DND-41 (cell line): ENCODE results near the gene PSEN2.

Experiments
- ATAC-seq: fragments of 200-7000 bp; cut with Tn5 transposase; 3 replicates; pipeline ENCODE4 v1.9.1; 2021; ENCODE audit warnings: low read depth; ENCODE audit not compliant: insufficient read depth
- DNase-seq: peaks from one replicate; pipeline ENCODE4 v3.0.0-alpha.2; 2020
- H2AFZ ChIP-seq: 2 replicates; pipeline ENCODE4 v1.6.0; 2012; ENCODE audit warnings: low read depth, low read length
- H3K27ac ChIP-seq: 2 replicates; pipeline ENCODE4 v1.5.1; 2012; ENCODE audit warnings: low read length, inconsistent platforms
- H3K27me3 ChIP-seq: fragments of 200-600 bp; sonication (generic); 2 replicates; pipeline ENCODE4 v1.6.0; 2012; ENCODE audit warnings: low read length, mild to moderate bottlenecking, inconsistent platforms; ENCODE audit not compliant: insufficient read depth, poor library complexity
- H3K36me3 ChIP-seq: 2 replicates; pipeline ENCODE4 v1.5.1; 2012; ENCODE audit warnings: low read length, inconsistent platforms; ENCODE audit not compliant: insufficient read depth
- H3K4me1 ChIP-seq: 2 replicates; pipeline ENCODE4 v1.5.1; 2012; ENCODE audit warnings: mild to moderate bottlenecking, low read length; ENCODE audit not compliant: insufficient read depth
- H3K4me2 ChIP-seq: 2 replicates; pipeline ENCODE4 v1.6.0; 2012; ENCODE audit warnings: mild to moderate bottlenecking, moderate library complexity, low read length, inconsistent platforms; ENCODE audit not compliant: insufficient read depth
- H3K4me3 ChIP-seq, 2 experiments: fragments of 200-600 bp in 1 of 2; shearing (Covaris generic) in 1 of 2; 2 replicates each; pipeline ENCODE4 v1.5.1; 2012 to 2016; ENCODE audit warnings: inconsistent platforms in 2 of 2, low read length in 2 of 2, mild to moderate bottlenecking in 2 of 2, low read depth in 1 of 2, moderate library complexity in 1 of 2
- H3K79me2 ChIP-seq: 2 replicates; pipeline ENCODE4 v1.6.0; 2012; ENCODE audit warnings: low read length, inconsistent platforms; ENCODE audit not compliant: insufficient read depth
- H3K9ac ChIP-seq: 2 replicates; pipeline ENCODE4 v1.6.0; 2012; ENCODE audit warnings: low read depth, mild to moderate bottlenecking, inconsistent platforms, low read length, moderate library complexity
- H3K9me3 ChIP-seq: 2 replicates; pipeline ENCODE4 v1.5.1; 2012; ENCODE audit warnings: low read length, moderate library complexity, mild to moderate bottlenecking, inconsistent platforms; ENCODE audit not compliant: insufficient read depth, severe bottlenecking
- H4K20me1 ChIP-seq: 2 replicates; pipeline ENCODE4 v1.6.0; 2012; ENCODE audit warnings: low read length; ENCODE audit not compliant: insufficient read depth
- EZH2 ChIP-seq: IDR thresholded peaks from 3 replicates; pipeline ENCODE4 v1.6.1; 2012; ENCODE audit warnings: borderline replicate concordance, low read depth, mild to moderate bottlenecking, moderate library complexity, low read length, inconsistent platforms; ENCODE audit not compliant: severe bottlenecking
- TF ChIP-seq, protein P1 (sequence below): IDR thresholded peaks from 2 replicates; pipeline ENCODE4 v1.5.1; 2012; ENCODE audit warnings: borderline replicate concordance, low read length, moderate library complexity, mild to moderate bottlenecking; ENCODE audit not compliant: poor library complexity, severe bottlenecking; ENCODE audit errors: extremely low read depth

PSEN2 gene

DNA sequence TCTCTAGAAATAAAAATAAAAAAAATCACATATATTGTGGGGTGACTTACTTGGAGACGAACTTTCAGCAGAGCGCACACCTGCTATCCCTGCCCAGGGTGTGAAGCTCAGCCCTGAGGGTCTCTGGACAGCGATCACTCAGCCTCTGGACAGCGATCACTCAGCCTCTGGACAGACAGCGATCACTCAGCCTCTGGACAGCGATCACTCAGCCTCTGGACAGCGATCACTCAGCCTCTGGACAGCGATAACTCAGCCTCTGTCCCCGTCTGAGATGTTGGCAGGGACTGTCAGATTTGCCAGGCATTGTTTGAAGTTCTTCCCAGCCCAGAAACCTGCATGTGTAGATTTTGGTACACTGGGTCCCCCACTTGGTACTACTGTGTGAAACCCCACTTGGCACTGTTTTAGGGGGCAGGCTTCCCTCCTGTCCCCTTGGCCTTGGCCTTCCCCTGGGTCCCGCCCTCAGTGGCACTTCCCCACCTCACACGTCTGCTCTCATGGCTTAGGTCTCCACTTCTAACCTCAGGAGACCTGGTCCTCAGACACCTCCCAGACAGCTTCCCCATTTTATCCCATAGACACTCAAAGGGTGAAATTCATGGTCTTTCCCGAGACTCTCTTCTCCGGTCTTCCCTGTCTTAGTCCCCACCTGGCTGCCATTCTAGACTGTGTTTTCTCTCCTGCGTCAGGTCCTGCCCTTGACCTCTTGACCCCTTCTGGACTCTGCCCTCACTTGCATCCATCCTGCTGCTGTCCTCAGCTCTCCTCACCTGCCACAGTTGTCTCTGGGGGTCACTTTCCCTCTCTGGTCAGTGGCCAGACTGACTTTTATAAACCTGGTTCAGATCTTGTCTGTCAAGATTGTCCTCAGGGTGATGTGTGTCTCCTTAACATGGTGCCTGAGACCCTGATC, 10.2 kb downstream of the PSEN2 start:
- no peaks in the 10 kb centered on the region for H3K36me3 ChIP-seq
- H3K79me2 ChIP-seq = no peaks in the 10 kb centered on the region
- peaks cover 8% of the 10 kb centered on the region for H3K27me3 ChIP-seq
- ATAC-seq = no peak
- H3K9me3 ChIP-seq = no peaks in the 10 kb centered on the region
- no peak for DNase-seq
- no peak overlapping the region for H3K9ac ChIP-seq
- H2AFZ ChIP-seq = no peak overlapping the region
- no peak overlapping the region for H3K4me2 ChIP-seq
- no peak overlapping the region for H3K4me3 ChIP-seq
- H3K27ac ChIP-seq = no peak overlapping the region
- H4K20me1 ChIP-seq = no peaks in the 10 kb centered on the region
- no peak for TF ChIP-seq EZH2
- TF ChIP-seq, protein P1, sequence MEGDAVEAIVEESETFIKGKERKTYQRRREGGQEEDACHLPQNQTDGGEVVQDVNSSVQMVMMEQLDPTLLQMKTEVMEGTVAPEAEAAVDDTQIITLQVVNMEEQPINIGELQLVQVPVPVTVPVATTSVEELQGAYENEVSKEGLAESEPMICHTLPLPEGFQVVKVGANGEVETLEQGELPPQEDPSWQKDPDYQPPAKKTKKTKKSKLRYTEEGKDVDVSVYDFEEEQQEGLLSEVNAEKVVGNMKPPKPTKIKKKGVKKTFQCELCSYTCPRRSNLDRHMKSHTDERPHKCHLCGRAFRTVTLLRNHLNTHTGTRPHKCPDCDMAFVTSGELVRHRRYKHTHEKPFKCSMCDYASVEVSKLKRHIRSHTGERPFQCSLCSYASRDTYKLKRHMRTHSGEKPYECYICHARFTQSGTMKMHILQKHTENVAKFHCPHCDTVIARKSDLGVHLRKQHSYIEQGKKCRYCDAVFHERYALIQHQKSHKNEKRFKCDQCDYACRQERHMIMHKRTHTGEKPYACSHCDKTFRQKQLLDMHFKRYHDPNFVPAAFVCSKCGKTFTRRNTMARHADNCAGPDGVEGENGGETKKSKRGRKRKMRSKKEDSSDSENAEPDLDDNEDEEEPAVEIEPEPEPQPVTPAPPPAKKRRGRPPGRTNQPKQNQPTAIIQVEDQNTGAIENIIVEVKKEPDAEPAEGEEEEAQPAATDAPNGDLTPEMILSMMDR = no peak
- peaks cover 17% of the 10 kb centered on the region for H3K4me1 ChIP-seq

- H4K20me1 ChIP-seq = no peaks in the 10 kb centered on the region
- H3K79me2 ChIP-seq = no peaks in the 10 kb centered on the region
- DNase-seq (no peak), ATAC-seq (no peak)
- no peak overlapping the region for H2AFZ ChIP-seq
- no peak for TF ChIP-seq EZH2
- TF ChIP-seq, protein P1 = no peak
- H3K4me2 ChIP-seq = 0 out of 2 replicates have a peak overlapping the region, but pooled peaks have one; percentile 40
- H3K9me3 ChIP-seq = no peaks in the 10 kb centered on the region
- H3K27ac ChIP-seq = no peak overlapping the region
- H3K9ac ChIP-seq = no peak overlapping the region
- H3K27me3 ChIP-seq = peaks cover 8% of the 10 kb centered on the region
- peaks cover 17% of the 10 kb centered on the region for H3K4me1 ChIP-seq
- H3K4me3 ChIP-seq = no peak overlapping the region
- H3K36me3 ChIP-seq = no peaks in the 10 kb centered on the region
Measured at GRCh38 chr1:226881515-226882185, 11.2 kb downstream of the PSEN2 start.

- H3K4me2 ChIP-seq = peak overlapping the region; percentile 40; the same call in 1 of the 2 replicates
- no peaks in the 10 kb centered on the region for H4K20me1 ChIP-seq
- no peaks in the 10 kb centered on the region for H3K79me2 ChIP-seq
- no peaks in the 10 kb centered on the region for H3K9me3 ChIP-seq
- no peaks in the 10 kb centered on the region for H3K36me3 ChIP-seq
- TF ChIP-seq, protein P1 = no peak
- TF ChIP-seq EZH2 = no peak
- H3K4me1 ChIP-seq = peaks cover 17% of the 10 kb centered on the region
- H3K4me3 ChIP-seq = no peak overlapping the region
- H2AFZ ChIP-seq = peak overlapping the region; percentile 66
- peak overlapping the region; percentile 26; the same call in 1 of the 2 replicates for H3K9ac ChIP-seq
- no peak for ATAC-seq
- peaks cover 4% of the 10 kb centered on the region for H3K27me3 ChIP-seq
- H3K27ac ChIP-seq = no peak overlapping the region; the same call in 1 of the 2 replicates
- no peak for DNase-seq
Measured at GRCh38 chr1:226882187-226882586, 11.8 kb downstream of the PSEN2 start.
